Dendritic cell treated with granulocyte-macrophage colony-stimulating factor and Interleukin-4, amounts not matched to agents 40 ng/mL and 50 ng/mL, for 4 days (primary cell): ENCODE results near the gene DAB1.
"Not testable (repeated sequence)": the region's sequence is repeated elsewhere in the genome, so short reads cannot be mapped to it uniquely, and the experiment has no call there.

Experiments
- H3K27ac Mint-ChIP-seq: one replicate; pipeline ENCODE4 v1.8.0; 2022; ENCODE audit warnings: mild to moderate bottlenecking, mixed read lengths
- H3K27me3 Mint-ChIP-seq: one replicate; pipeline ENCODE4 v1.8.0; 2022; ENCODE audit warnings: mild to moderate bottlenecking, mixed read lengths
- H3K36me3 Mint-ChIP-seq: one replicate; pipeline ENCODE4 v1.8.0; 2022; ENCODE audit warnings: low read depth, mixed read lengths
- H3K4me1 Mint-ChIP-seq: one replicate; pipeline ENCODE4 v1.8.0; 2022; ENCODE audit warnings: low read depth, mixed read lengths
- H3K4me3 Mint-ChIP-seq: one replicate; pipeline ENCODE4 v1.8.0; 2022; ENCODE audit warnings: mild to moderate bottlenecking, moderate library complexity, mixed read lengths
- H3K9me3 Mint-ChIP-seq: one replicate; pipeline ENCODE4 v1.8.0; 2022; ENCODE audit warnings: mixed read lengths
- intact Hi-C: fragments of 100-400 bp; cut with micrococcal nuclease; formaldehyde crosslinking; loops from one replicate; pipeline ENCODE4 v1.15.0; 2022

The DAB1 gene

GRCh38 chr1:57363165-57363564 is 60.7 kb downstream of the DAB1 start:
- Mint-ChIP-seq H3K4me1 (no peaks in the 10 kb centered on the region), H3K27ac (no peak overlapping the region), H3K36me3 (no peaks in the 10 kb centered on the region), H3K9me3 (peaks cover under 1% of the 10 kb centered on the region), H3K4me3 (no peak overlapping the region), H3K27me3 (no peaks in the 10 kb centered on the region)
- intact Hi-C loops, result no loop called here

- Mint-ChIP-seq H3K4me1 (no peaks in the 10 kb centered on the region), H3K4me3 (no peak overlapping the region), H3K27ac (no peak overlapping the region), H3K9me3 (no peaks in the 10 kb centered on the region), H3K27me3 (no peaks in the 10 kb centered on the region), H3K36me3 (no peaks in the 10 kb centered on the region)
- intact Hi-C loops, result no loop called here
These were observed 61.4 kb downstream of the DAB1 start for GRCh38 chr1:57362480-57362879.

GRCh38 chr1:57361516-57361915 is 62.3 kb downstream of the DAB1 start:
- Mint-ChIP-seq H3K27me3 (no peaks in the 10 kb centered on the region), H3K36me3 (no peaks in the 10 kb centered on the region), H3K27ac (no peak overlapping the region), H3K9me3 (no peaks in the 10 kb centered on the region), H3K4me1 (no peaks in the 10 kb centered on the region), H3K4me3 (no peak overlapping the region)
- intact Hi-C loops, result no loop called here

- no peaks in the 10 kb centered on the region for H3K36me3 Mint-ChIP-seq
- intact Hi-C loops, result no loop called here
- no peaks in the 10 kb centered on the region for H3K4me1 Mint-ChIP-seq
- no peaks in the 10 kb centered on the region for H3K27me3 Mint-ChIP-seq
- H3K9me3 Mint-ChIP-seq, result no peaks in the 10 kb centered on the region
- no peak overlapping the region for H3K27ac Mint-ChIP-seq
- H3K4me3 Mint-ChIP-seq, result no peak overlapping the region
These were observed 62.9 kb downstream of the DAB1 start for GRCh38 chr1:57360846-57361407.

GRCh38 chr1:57357462-57357861 is 66.4 kb downstream of the DAB1 start:
- intact Hi-C loops, result no loop called here
- Mint-ChIP-seq H3K4me3 (no peak overlapping the region), H3K27ac (no peak overlapping the region), H3K9me3 (peaks cover 10% of the 10 kb centered on the region), H3K27me3 (no peaks in the 10 kb centered on the region), H3K36me3 (no peaks in the 10 kb centered on the region), H3K4me1 (no peaks in the 10 kb centered on the region)

GRCh38 chr1:57353654-57354053 is 70.2 kb downstream of the DAB1 start:
- H3K9me3 Mint-ChIP-seq, result peaks cover 10% of the 10 kb centered on the region
- no peaks in the 10 kb centered on the region for H3K27me3 Mint-ChIP-seq
- intact Hi-C loops, result no loop called here
- no peaks in the 10 kb centered on the region for H3K4me1 Mint-ChIP-seq
- H3K36me3 Mint-ChIP-seq, result no peaks in the 10 kb centered on the region
- H3K27ac Mint-ChIP-seq, result no peak overlapping the region
- H3K4me3 Mint-ChIP-seq, result no peak overlapping the region

- no peaks in the 10 kb centered on the region for H3K36me3 Mint-ChIP-seq
- no peak overlapping the region for H3K27ac Mint-ChIP-seq
- H3K4me1 Mint-ChIP-seq, result no peaks in the 10 kb centered on the region
- H3K27me3 Mint-ChIP-seq, result no peaks in the 10 kb centered on the region
- intact Hi-C loops, result no loop called here
- peaks cover 9% of the 10 kb centered on the region for H3K9me3 Mint-ChIP-seq
- no peak overlapping the region for H3K4me3 Mint-ChIP-seq
These were observed 73.2 kb downstream of the DAB1 start for GRCh38 chr1:57350610-57351009.

- Mint-ChIP-seq H3K27me3 (no peaks in the 10 kb centered on the region), H3K36me3 (no peaks in the 10 kb centered on the region), H3K4me3 (no peak overlapping the region), H3K9me3 (no peaks in the 10 kb centered on the region), H3K4me1 (no peaks in the 10 kb centered on the region), H3K27ac (no peak overlapping the region)
- intact Hi-C loops, result no loop called here
These were observed 74.9 kb downstream of the DAB1 start for GRCh38 chr1:57348921-57349320.

GRCh38 chr1:57345916-57346315 is 77.9 kb downstream of the DAB1 start:
- no peaks in the 10 kb centered on the region for H3K36me3 Mint-ChIP-seq
- intact Hi-C loops, result no loop called here
- peaks cover 8% of the 10 kb centered on the region for H3K9me3 Mint-ChIP-seq
- no peak overlapping the region for H3K4me3 Mint-ChIP-seq
- H3K27me3 Mint-ChIP-seq, result no peaks in the 10 kb centered on the region
- no peak overlapping the region for H3K27ac Mint-ChIP-seq
- no peaks in the 10 kb centered on the region for H3K4me1 Mint-ChIP-seq

GRCh38 chr1:57344265-57344664 is 79.6 kb downstream of the DAB1 start:
- intact Hi-C loops, result no loop called here
- Mint-ChIP-seq H3K36me3 (no peaks in the 10 kb centered on the region), H3K4me3 (no peak overlapping the region), H3K27ac (no peak overlapping the region), H3K27me3 (no peaks in the 10 kb centered on the region), H3K9me3 (peaks cover 8% of the 10 kb centered on the region), H3K4me1 (no peaks in the 10 kb centered on the region)

- H3K4me1 Mint-ChIP-seq, H3K9me3 Mint-ChIP-seq, intact Hi-C loops, H3K27me3 Mint-ChIP-seq, H3K27ac Mint-ChIP-seq, H3K36me3 Mint-ChIP-seq, H3K4me3 Mint-ChIP-seq: not testable (repeated sequence)
These were observed 80.5 kb downstream of the DAB1 start for GRCh38 chr1:57343298-57343915.

- intact Hi-C loops, result no loop called here
- Mint-ChIP-seq H3K27me3 (no peaks in the 10 kb centered on the region), H3K9me3 (peaks cover 8% of the 10 kb centered on the region), H3K4me1 (no peaks in the 10 kb centered on the region), H3K4me3 (no peak overlapping the region), H3K36me3 (no peaks in the 10 kb centered on the region), H3K27ac (no peak overlapping the region)
These were observed 82.1 kb downstream of the DAB1 start for GRCh38 chr1:57341721-57342120.

GRCh38 chr1:57340334-57341070 is 83.4 kb downstream of the DAB1 start:
- Mint-ChIP-seq H3K36me3 (no peaks in the 10 kb centered on the region), H3K27me3 (no peaks in the 10 kb centered on the region), H3K9me3 (peaks cover 8% of the 10 kb centered on the region), H3K27ac (no peak overlapping the region), H3K4me1 (no peaks in the 10 kb centered on the region), H3K4me3 (no peak overlapping the region)
- intact Hi-C loops, result no loop called here

GRCh38 chr1:57337623-57338022 is 86.2 kb downstream of the DAB1 start:
- H3K27ac Mint-ChIP-seq, result no peak overlapping the region
- no peaks in the 10 kb centered on the region for H3K27me3 Mint-ChIP-seq
- intact Hi-C loops, result no loop called here
- no peaks in the 10 kb centered on the region for H3K4me1 Mint-ChIP-seq
- H3K9me3 Mint-ChIP-seq, result peaks cover 4% of the 10 kb centered on the region
- H3K36me3 Mint-ChIP-seq, result no peaks in the 10 kb centered on the region
- no peak overlapping the region for H3K4me3 Mint-ChIP-seq

- H3K4me3 Mint-ChIP-seq, result no peak overlapping the region
- intact Hi-C loops, result no loop called here
- no peaks in the 10 kb centered on the region for H3K36me3 Mint-ChIP-seq
- no peaks in the 10 kb centered on the region for H3K27me3 Mint-ChIP-seq
- H3K27ac Mint-ChIP-seq, result no peak overlapping the region
- no peaks in the 10 kb centered on the region for H3K4me1 Mint-ChIP-seq
- H3K9me3 Mint-ChIP-seq, result no peaks in the 10 kb centered on the region
These were observed 87.1 kb downstream of the DAB1 start for GRCh38 chr1:57336793-57337192.
